IPS-11a (cell line): Measurements from ENCODE around the gene AP3B2.

Experiments used
- H3K4me3 ChIP-seq: one replicate; pipeline ENCODE4 v1.5.1; 2013; ENCODE audit warnings: low read depth, low read length, control low read depth

The AP3B2 gene

DNA sequence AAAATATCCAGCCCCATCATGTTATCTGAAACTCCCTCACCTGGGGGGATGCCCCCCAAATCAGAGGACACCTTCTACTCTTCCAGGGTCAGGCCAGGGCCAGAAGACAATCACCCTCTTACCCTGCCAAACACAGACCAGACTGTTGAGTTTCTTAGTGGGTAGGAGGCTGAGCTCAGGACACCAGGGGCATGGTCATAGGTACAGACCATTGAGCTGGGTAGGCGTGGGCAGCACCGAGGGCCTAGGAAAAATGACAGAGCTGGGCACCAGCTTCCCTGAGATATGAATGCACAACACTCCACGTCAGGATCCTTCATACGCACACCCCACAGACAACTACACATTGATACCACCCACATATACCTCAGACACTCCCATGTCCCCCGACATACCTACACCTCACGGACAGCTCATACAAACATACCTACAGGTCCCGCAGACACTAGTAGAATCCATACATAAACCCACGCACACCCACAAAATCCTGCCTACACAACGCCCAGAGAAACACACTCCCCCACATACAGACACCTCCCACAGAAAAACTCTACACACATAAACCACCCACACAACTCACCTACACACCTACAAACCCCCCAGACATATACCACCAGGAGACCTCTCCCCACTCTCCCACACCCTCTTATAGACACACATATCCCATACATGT, 11.8 kb downstream of the AP3B2 start:
- no peak overlapping the region for H3K4me3 ChIP-seq

DNA sequence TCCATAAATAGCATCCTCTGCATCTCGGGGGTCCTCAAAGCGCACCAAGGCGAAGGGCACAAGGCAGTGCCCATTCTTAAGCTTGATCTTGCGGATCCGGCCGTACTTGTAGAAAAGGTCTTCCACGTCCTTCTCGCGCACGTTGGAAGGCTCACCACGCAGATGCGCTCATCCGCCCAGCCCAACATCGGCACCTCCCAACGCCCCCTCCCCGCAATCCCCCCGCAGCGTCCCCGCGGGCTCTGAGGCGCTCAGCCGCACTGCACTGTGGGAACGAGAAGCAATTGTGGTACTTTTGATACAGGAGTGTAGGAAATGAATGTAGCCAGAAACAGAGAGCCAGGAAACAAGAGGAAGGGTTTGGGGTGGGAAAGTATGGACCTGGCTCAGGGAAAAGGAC, 17.5 kb downstream of the AP3B2 start:
- H3K4me3 ChIP-seq: no peak overlapping the region

DNA sequence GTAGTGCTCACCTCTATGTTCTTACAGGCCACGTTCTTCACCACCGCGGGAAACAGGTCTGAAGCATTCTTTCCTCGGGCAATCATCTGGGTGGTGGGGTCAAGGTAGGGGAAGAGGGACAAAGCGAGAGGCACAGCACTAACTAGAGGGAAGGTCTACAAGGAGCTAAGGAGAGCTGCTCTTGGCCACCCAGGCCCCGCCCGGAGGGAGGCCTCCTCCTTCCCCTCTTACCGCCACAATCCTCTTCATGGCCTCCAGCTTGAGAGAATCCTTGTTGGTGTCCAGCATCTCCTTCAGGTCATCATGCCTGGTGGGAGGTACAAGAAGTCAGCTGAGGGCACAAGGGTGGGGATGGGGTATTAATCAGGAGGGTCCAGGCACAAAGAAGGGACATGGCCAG, 20.5 kb downstream of the AP3B2 start:
- H3K4me3 ChIP-seq: no peak overlapping the region

GRCh38 chr15:82688691-82689090, 21.0 kb downstream of the AP3B2 start:
- H3K4me3 ChIP-seq: no peak overlapping the region

DNA sequence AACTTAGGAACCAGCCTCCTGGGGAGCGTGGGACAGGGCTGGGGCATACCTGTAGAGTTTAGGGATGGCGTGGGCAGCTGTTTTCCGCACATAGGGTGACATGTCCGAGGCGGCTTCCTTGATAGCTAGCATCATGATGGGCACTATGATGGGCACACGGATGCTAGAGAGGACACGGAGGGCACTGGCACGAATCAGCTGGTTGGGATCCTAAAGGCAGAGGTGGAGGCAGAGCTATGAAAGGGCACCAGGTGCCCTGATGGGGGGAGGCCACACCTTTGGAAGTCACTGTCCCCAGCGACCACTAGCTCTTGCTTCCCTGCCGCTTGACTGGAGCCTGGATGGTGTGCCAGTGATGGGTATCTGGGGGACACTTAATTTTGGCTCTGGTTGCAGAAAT, 28.3 kb downstream of the AP3B2 start:
- H3K4me3 ChIP-seq: no peak overlapping the region

DNA sequence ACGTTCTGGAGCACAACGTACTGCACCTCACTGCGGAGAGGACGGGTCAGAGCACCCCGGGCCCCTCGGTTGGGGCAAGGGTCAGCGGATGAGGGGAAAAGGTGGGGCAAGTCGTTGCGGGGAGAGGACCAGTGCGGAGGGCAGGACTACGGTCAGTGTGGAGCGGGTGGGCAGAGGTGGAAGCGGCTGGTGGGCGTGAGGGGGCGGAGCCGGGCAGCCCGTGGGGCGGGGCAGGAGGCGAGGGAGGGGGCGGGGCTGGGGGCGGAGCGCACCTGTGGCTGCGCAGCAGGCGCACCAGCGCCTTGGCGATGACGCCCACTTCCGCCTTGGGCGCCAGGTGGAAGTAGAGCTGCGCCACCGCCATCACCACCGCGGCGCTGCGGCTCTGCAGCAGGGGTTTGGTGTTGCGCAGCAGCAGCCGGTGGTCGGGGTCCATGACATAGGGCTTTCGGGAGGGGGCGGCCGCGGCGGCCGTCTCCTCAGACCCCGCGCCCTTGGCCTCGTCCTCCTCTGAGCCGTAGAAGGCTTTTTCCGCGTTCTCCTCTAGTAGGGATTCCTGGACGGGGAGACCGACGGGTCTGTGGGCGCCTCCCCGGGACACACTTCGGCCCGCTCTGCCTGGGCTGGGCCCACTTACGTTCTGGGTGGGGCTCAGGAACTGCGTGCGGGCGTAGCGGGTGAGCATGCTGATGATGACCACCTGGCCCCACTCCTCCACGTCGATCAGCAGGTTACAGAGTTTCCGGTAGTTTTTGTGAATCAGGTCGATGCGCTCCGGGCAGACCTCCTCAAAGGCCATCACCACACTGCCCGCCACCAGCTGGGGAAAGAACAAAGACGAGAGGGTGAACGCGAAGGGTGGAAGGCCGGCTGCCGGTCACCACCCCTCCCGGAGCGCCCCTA, 29.2 kb downstream of the AP3B2 start:
- peak overlapping the region; percentile 65 for H3K4me3 ChIP-seq

GRCh38 chr15:82679626-82680199, 30.0 kb downstream of the AP3B2 start:
- H3K4me3 ChIP-seq: peak overlapping the region; percentile 63

DNA sequence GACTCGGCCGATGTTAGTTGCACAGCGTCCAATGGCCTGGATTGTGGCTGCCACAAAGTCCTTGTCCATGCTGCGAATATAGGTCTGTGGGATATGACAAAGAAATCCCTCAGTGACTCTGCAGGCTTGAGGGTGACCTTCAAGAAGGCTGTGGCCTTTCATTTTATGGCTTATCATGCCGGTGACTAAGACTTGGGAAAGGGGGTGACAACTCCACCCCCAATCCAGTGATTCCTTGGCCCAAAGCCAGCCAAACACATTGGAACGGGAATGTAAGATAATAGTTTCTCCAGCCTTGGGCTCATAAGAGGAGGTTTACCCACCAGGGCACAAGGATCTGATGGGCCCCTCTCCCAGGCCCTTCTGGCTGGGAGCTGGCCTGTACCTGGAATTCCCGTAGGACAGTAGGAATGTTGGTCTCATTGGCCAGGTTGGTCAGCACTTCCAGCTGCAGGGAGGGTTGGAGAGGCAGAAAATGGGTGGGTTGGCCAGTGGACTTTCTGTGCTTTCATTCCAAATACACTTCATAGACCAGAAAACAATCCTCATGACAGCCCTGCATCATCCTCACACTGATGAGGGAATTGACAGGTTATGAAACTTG, 31.9 kb downstream of the AP3B2 start:
- no peak overlapping the region for H3K4me3 ChIP-seq

GRCh38 chr15:82674873-82675272, 34.8 kb downstream of the AP3B2 start:
- no peak overlapping the region for H3K4me3 ChIP-seq

DNA sequence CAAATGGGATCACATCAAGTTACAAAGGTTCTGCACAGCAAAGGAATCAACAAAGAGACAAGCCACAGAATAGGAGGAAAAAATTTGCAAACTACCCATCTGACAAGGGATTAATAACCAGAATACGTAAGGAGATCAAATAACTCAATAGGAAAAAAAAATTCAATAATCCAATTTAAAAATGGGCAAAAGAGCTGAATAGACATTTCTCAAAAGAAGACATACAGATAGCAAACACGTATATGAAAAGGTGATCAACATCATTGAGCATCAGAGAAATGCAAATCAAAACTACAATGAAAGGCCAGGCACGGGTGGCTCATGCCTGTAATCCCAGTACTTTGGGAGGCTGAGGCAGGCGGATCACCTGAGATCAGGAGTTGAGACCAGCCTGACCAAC, 39.0 kb downstream of the AP3B2 start:
- H3K4me3 ChIP-seq: no peak overlapping the region

DNA sequence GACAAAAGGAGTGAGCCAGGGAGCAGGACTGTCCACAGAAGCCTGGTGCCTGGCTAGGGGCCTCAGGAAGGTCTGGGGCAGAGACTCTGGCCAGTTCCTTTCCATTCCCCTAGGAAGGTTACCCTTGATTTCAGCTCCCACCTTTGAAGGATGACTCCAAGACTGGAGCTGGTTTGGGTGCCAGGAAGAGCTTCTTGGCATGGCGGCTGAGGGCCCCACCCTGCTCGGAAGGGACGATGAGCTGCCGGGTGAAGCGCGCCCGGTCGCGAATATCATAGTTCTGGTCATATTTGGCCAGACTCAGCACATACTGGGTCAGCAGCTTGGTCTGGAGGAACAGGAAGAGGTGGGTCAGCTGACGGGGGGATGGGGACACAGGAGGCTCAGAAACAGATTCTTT, 43.1 kb downstream of the AP3B2 start:
- no peak overlapping the region for H3K4me3 ChIP-seq

DNA sequence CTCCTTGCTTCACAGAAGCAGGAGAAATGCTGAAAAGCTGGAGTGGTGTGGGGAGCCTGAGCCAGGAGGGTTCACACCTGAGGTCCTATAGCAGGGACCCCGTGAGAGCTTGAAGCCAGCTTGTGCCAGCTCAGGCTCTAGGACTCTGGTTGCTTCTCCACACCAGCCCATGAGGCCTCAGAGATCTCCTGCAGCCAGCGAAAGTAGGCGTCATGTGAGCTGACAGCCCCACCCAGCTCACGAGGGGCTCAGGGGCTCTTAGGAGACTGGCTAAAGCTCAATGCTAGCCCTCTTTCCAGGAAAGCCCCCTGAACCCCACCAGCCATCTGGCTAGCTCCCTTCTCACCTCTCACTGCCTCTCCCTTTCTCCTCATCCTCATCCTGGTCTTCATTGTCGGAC, 45.7 kb downstream of the AP3B2 start:
- H3K4me3 ChIP-seq: no peak overlapping the region

DNA sequence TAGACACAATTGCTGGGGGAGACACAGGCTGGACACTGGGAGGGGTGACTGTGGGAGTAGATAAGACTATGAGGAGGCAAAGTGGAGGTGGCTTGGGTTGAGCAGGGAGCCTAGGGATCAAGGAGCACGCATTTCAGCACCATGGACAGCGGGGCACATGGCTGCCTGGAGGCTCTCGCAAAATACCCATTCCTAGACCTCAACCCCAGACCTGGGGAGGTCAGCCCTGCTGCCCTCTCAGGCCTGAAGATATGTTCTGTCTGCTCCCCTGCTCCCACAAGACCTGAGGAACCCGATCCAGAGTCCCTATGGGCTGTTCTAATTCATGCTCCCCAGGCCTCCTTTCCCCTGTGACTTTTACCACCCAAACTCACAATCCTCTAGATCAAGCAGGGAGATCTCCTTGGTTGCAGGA, 46.5 kb downstream of the AP3B2 start:
- H3K4me3 ChIP-seq: no peak overlapping the region

- H3K4me3 ChIP-seq: no peak overlapping the region
Observed at GRCh38 chr15:82662641-82663040, 47.0 kb downstream of the AP3B2 start.

- H3K4me3 ChIP-seq: no peak overlapping the region
Observed at GRCh38 chr15:82660378-82660777, 49.3 kb downstream of the AP3B2 start.

- H3K4me3 ChIP-seq: no peak overlapping the region
Observed at GRCh38 chr15:82656641-82657266, 52.9 kb downstream of the AP3B2 start.

- no peak overlapping the region for H3K4me3 ChIP-seq
Observed at GRCh38 chr15:82655606-82656005, 54.1 kb downstream of the AP3B2 start.

GRCh38 chr15:82653483-82654168, 56.0 kb downstream of the AP3B2 start:
- H3K4me3 ChIP-seq: no peak overlapping the region

DNA sequence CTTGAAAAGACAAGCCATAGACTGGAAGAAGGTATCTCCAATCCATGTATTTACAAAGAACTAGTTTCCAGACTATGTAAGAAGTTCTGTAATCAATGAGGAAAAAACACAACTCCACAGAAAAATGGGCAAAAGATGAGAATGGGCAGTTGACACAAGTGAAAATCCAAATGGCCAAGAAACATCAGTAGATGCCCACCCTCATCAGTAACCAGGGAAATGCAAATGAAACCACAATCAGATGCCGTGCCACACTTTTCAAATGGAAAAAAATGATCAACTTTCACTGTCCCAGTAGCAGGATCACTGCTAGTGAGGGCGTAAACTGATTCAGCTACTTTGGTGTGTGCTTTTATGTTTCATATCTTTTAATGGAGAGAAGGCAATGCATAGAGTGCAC, 58.0 kb downstream of the AP3B2 start:
- H3K4me3 ChIP-seq: no peak overlapping the region

GRCh38 chr15:82650046-82650670, 59.5 kb downstream of the AP3B2 start:
- no peak overlapping the region for H3K4me3 ChIP-seq
